ENCODE data around the gene PPP1R1A. TPM values are rescaled to one million over a fixed set of nuclear protein-coding genes. Genes with fewer than 3 reads are reported as not detected.

Gene PPP1R1A
- total and polyA plus RNA-seq, 2 donors (not counting 1 experiment from before 2014, with no cell fraction given) = not detected

- H3K9me3 ChIP-seq (ENCODE audit: control extremely low read depth in 1 of 3, control insufficient read depth in 2 of 3, insufficient read depth in 1 of 3, low read length in 2 of 3) = peaks cover 2 to 15% (median 14%) of the 10 kb centered on the region in 3 donors
- CTCF ChIA-PET = no interaction called here
- intact Hi-C loops (cut with micrococcal nuclease) = no loop called here
- no peak overlapping the region for H2AFZ ChIP-seq (ENCODE audit: insufficient read depth, low read depth, low read length, poor library complexity, severe bottlenecking)
- Mint-ChIP-seq H3K27ac (no peak overlapping the region), H3K4me3 (no peak overlapping the region), H3K27me3 (peaks cover 53% of the 10 kb centered on the region), H3K4me1 (no peaks in the 10 kb centered on the region), H3K9me3 (ENCODE audit: insufficient read depth) (no peaks in the 10 kb centered on the region)
- H3K4me2 ChIP-seq (replicated peaks; ENCODE audit: low read depth, low read length, poor library complexity, severe bottlenecking) = no peak overlapping the region
- WGBS (ENCODE audit: insufficient coverage) = no CpG with 5 or more reads among the region's 5 CpGs
- no peaks in the 10 kb centered on the region for H4K20me1 ChIP-seq (ENCODE audit: control insufficient read depth, insufficient read depth, low read length, poor library complexity, severe bottlenecking)
- no peak overlapping the region for H3K27ac ChIP-seq (ENCODE audit: low read length in 2 of 2)
- H3K4me1 ChIP-seq (ENCODE audit: control insufficient read depth in 2 of 2, insufficient read depth in 2 of 2, low read length in 2 of 2) = no peaks in the 10 kb centered on the region
- ATAC-seq (ENCODE audit: low read depth) = no peak
- TF ChIP-seq EZH2 (IDR thresholded peaks at IDR 0.05; ENCODE audit: borderline replicate concordance, insufficient read depth, low read depth, low read length, poor library complexity, severe bottlenecking) = no peak
- TF ChIP-seq, protein P1, sequence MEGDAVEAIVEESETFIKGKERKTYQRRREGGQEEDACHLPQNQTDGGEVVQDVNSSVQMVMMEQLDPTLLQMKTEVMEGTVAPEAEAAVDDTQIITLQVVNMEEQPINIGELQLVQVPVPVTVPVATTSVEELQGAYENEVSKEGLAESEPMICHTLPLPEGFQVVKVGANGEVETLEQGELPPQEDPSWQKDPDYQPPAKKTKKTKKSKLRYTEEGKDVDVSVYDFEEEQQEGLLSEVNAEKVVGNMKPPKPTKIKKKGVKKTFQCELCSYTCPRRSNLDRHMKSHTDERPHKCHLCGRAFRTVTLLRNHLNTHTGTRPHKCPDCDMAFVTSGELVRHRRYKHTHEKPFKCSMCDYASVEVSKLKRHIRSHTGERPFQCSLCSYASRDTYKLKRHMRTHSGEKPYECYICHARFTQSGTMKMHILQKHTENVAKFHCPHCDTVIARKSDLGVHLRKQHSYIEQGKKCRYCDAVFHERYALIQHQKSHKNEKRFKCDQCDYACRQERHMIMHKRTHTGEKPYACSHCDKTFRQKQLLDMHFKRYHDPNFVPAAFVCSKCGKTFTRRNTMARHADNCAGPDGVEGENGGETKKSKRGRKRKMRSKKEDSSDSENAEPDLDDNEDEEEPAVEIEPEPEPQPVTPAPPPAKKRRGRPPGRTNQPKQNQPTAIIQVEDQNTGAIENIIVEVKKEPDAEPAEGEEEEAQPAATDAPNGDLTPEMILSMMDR (IDR thresholded peaks at IDR 0.05) = no peak
- DNase-seq = no peak
- POLR2A ChIA-PET = no interaction called here
- H3K9ac ChIP-seq (ENCODE audit: low read length) = no peak overlapping the region
- H3K79me2 ChIP-seq (ENCODE audit: control insufficient read depth, insufficient read depth, low read length) = no peaks in the 10 kb centered on the region
- no peaks in the 10 kb centered on the region for H3K36me3 ChIP-seq (replicated peaks in 1 of 2; ENCODE audit: control extremely low read depth in 1 of 2, control insufficient read depth in 1 of 2, extremely low read depth in 1 of 2, insufficient read depth in 2 of 2, low read length in 1 of 2)
- no peak overlapping the region for H3K4me3 ChIP-seq (ENCODE audit: control extremely low read depth in 1 of 5, extremely low read depth in 1 of 5, insufficient read depth in 1 of 5, low read depth in 2 of 5, low read length in 4 of 5)
- H3K27me3 ChIP-seq (replicated peaks in 1 of 4; ENCODE audit: control extremely low read depth in 1 of 4, control insufficient read depth in 3 of 4, insufficient read depth in 4 of 4, low read length in 3 of 4) = peaks cover 0 to 31% (median 15%) of the 10 kb centered on the region in 4 experiments
These were observed 36.1 kb upstream of the PPP1R1A start for GRCh38 chr12:54624315-54625279.

All from B cell (primary cell).